ENCODE results near the gene SLC35G6.
"Not testable (repeated sequence)": the region's sequence is repeated elsewhere in the genome, so short reads cannot be mapped to it uniquely, and the experiment has no call there.

The SLC35G6 gene

GRCh38 chr17:7481275-7481674 is at the start of gene SLC35G6:
TSS of gene SLC35G6 (plus strand) at chr17:7481446. CDS start at chr17:7481517, 71 bp downstream.
- DNase-seq = not testable (repeated sequence)

GRCh38 chr17:7432296-7432695 is 49.0 kb upstream of the SLC35G6 start:
- no peak for DNase-seq

- peak; percentile 34 to 43 for DNase-seq
Measured at GRCh38 chr17:7435676-7436555, 45.3 kb upstream of the SLC35G6 start.

GRCh38 chr17:7436556-7437368 is 44.5 kb upstream of the SLC35G6 start:
- DNase-seq = peak; percentile 83 to 92

- no peak for DNase-seq
Measured at GRCh38 chr17:7437369-7437863, 43.8 kb upstream of the SLC35G6 start.

GRCh38 chr17:7437950-7438614 is 43.2 kb upstream of the SLC35G6 start:
- no peak for DNase-seq

- DNase-seq = no peak
Measured at GRCh38 chr17:7438656-7439460, 42.4 kb upstream of the SLC35G6 start.

GRCh38 chr17:7439462-7440112 is 41.7 kb upstream of the SLC35G6 start, which contains the start of gene FGF11:
TSS of gene FGF11 (plus strand) at chr17:7439512. CDS start at chr17:7439621, 109 bp downstream.
- DNase-seq = no peak

- DNase-seq = peak; percentile 14 to 57
Measured at GRCh38 chr17:7440113-7440833, 41.0 kb upstream of the SLC35G6 start.

- DNase-seq = no peak
Measured at GRCh38 chr17:7440834-7441195, 40.4 kb upstream of the SLC35G6 start.

- no peak for DNase-seq
Measured at GRCh38 chr17:7441266-7441665, 40.0 kb upstream of the SLC35G6 start.

- no peak for DNase-seq
Measured at GRCh38 chr17:7442142-7442541, 39.1 kb upstream of the SLC35G6 start.

- no peak for DNase-seq
Measured at GRCh38 chr17:7443499-7444485, 37.5 kb upstream of the SLC35G6 start.

- no peak for DNase-seq
Measured at GRCh38 chr17:7444682-7445618, 36.3 kb upstream of the SLC35G6 start, which contains the start of gene CHRNB1. TSS of gene CHRNB1 (plus strand) at chr17:7445061. CDS start at chr17:7445128, 67 bp downstream.

GRCh38 chr17:7445619-7445968 is 35.7 kb upstream of the SLC35G6 start:
- no peak for DNase-seq

- no peak for DNase-seq
Measured at GRCh38 chr17:7448461-7448860, 32.8 kb upstream of the SLC35G6 start.

GRCh38 chr17:7459961-7460545 is 21.2 kb upstream of the SLC35G6 start:
- DNase-seq = no peak
